ENCODE data around the gene TRAPPC6A. TPM values are rescaled to one million over a fixed set of nuclear protein-coding genes. Genes with fewer than 3 reads are reported as not detected.

Gene TRAPPC6A
- total RNA-seq, 1 donor from 2014 or later, result 33.8 TPM

DNA sequence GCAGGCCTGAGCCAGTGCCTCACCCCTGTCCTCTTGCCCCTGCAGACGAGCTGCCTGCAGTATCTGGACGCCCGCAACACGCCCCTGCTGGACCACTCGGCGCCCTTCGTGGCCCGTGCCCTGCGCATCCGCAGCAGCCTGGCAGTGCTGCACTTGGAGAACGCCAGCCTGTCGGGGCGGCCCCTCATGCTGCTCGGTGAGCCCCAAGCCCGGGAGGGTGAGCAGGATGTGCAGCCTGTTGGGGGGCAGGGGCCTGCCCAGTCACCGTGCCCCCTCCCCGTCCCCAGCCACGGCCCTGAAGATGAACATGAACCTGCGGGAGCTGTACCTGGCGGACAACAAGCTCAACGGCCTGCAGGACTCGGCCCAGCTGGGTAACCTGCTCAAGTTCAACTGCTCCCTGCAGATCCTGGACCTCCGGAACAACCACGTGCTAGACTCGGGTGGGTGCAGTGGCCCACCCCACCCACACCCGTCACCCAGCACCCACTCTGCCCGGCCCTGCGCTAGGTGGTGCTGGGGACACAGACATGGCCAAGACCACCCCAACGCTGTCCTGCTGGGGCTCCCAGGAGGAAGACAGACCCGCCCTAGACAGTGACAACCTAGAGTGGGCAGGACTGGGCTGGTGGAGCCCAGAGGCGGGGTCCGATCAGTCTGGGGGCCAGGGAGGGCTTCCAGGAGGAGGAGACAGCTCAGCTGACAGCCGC, 35.9 kb downstream of the TRAPPC6A start:
- DNase-seq (ENCODE audit: low read depth), result no peak
- no peaks in the 10 kb centered on the region for H3K27me3 ChIP-seq (ENCODE audit: control insufficient read depth, insufficient read depth, low read length)
- no peak overlapping the region for H3K4me3 ChIP-seq (ENCODE audit: low read depth, low read length)
- H3K36me3 ChIP-seq (ENCODE audit: control insufficient read depth, insufficient read depth, low read length), result peaks cover 3% of the 10 kb centered on the region
- TF ChIP-seq, protein P1, sequence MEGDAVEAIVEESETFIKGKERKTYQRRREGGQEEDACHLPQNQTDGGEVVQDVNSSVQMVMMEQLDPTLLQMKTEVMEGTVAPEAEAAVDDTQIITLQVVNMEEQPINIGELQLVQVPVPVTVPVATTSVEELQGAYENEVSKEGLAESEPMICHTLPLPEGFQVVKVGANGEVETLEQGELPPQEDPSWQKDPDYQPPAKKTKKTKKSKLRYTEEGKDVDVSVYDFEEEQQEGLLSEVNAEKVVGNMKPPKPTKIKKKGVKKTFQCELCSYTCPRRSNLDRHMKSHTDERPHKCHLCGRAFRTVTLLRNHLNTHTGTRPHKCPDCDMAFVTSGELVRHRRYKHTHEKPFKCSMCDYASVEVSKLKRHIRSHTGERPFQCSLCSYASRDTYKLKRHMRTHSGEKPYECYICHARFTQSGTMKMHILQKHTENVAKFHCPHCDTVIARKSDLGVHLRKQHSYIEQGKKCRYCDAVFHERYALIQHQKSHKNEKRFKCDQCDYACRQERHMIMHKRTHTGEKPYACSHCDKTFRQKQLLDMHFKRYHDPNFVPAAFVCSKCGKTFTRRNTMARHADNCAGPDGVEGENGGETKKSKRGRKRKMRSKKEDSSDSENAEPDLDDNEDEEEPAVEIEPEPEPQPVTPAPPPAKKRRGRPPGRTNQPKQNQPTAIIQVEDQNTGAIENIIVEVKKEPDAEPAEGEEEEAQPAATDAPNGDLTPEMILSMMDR (IDR thresholded peaks at IDR 0.05; ENCODE audit: insufficient read depth, low read length, poor library complexity, severe bottlenecking), result no peak

DNA sequence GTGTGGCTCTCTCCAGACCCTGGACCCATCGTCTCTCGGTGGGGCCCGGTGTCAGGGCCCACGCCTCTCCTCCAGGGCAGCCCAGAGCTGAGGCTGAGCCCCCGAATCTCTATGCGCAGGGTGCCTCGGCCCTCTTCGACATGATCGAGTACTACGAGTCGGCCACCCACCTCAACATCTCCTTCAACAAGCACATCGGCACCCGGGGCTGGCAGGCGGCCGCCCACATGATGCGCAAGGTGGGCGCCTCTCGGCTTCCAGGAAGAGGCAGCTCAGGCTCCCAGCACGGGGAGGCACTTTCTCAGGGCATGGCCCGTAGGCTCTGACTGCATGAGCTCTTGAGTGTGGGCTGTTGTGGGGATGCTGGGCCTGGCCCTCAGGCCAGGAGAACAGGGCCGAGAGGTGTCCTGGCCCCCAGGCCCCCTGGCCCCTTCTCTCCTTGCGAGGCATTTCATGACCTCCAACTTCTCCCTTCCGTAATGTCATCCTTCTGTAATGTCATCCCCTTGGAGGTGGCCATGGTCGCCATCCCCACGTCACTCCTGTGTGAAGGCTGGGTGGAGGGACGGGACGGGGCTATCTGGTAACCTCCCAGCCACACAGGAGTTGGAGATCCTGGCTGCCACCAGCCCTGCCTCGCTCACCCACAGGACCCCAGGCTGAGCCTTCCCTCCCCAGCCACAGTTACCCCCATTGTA, 36.7 kb downstream of the TRAPPC6A start:
- DNase-seq (ENCODE audit: low read depth), result no peak
- TF ChIP-seq, protein P1 (IDR thresholded peaks at IDR 0.05; ENCODE audit: insufficient read depth, low read length, poor library complexity, severe bottlenecking), result no peak
- Histone ChIP-seq H3K36me3 (ENCODE audit: control insufficient read depth, insufficient read depth, low read length) (peaks cover 3% of the 10 kb centered on the region), H3K4me3 (ENCODE audit: low read depth, low read length) (no peak overlapping the region), H3K27me3 (ENCODE audit: control insufficient read depth, insufficient read depth, low read length) (no peaks in the 10 kb centered on the region)

DNA sequence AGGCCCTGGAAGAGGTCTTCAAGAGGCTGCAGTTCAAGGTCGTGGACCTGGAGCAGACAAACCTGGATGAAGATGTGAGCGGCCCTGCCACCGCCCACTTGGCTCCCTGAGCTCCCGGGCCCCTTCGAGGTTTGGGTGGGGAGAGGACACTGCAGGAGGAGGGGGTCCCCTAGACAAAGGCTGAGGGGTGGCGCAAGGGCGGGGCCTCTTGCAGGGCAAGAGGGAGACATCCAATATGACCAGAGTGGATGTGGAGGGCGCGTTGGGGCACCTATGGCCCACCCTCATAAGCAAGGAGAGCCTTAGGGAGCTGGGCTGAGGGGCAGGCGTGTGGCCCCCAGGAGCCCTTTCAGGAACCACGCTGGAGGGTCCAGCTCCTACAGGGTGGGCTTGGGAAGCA, 37.5 kb downstream of the TRAPPC6A start:
- Histone ChIP-seq H3K27me3 (ENCODE audit: control insufficient read depth, insufficient read depth, low read length) (no peaks in the 10 kb centered on the region), H3K36me3 (ENCODE audit: control insufficient read depth, insufficient read depth, low read length) (peaks cover 3% of the 10 kb centered on the region), H3K4me3 (ENCODE audit: low read depth, low read length) (no peak overlapping the region)
- DNase-seq (ENCODE audit: low read depth), result no peak
- TF ChIP-seq, protein P1 (IDR thresholded peaks at IDR 0.05; ENCODE audit: insufficient read depth, low read length, poor library complexity, severe bottlenecking), result no peak

DNA sequence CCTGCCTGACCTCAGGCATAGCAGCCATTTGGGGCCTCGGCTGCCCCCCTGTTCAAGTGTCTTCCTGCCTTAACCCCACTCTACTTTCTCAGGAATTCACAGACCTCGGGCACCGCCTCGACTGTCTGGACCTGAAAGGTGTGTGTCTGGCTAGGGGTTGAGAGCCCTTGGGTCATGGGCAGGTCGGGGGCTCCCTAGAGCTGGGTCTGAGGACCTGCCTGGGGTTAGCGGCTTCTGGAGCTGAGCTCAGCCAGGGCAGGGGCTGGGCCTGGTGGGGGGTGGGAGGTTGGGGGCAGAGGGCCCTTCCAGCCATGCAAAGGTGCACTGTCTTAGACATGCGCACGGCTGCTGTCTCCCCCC, 37.9 kb downstream of the TRAPPC6A start:
- Histone ChIP-seq H3K4me3 (ENCODE audit: low read depth, low read length) (no peak overlapping the region), H3K27me3 (ENCODE audit: control insufficient read depth, insufficient read depth, low read length) (no peaks in the 10 kb centered on the region), H3K36me3 (ENCODE audit: control insufficient read depth, insufficient read depth, low read length) (peaks cover 3% of the 10 kb centered on the region)
- no peak for DNase-seq (ENCODE audit: low read depth)
- TF ChIP-seq, protein P1 (IDR thresholded peaks at IDR 0.05; ENCODE audit: insufficient read depth, low read length, poor library complexity, severe bottlenecking), result no peak

DNA sequence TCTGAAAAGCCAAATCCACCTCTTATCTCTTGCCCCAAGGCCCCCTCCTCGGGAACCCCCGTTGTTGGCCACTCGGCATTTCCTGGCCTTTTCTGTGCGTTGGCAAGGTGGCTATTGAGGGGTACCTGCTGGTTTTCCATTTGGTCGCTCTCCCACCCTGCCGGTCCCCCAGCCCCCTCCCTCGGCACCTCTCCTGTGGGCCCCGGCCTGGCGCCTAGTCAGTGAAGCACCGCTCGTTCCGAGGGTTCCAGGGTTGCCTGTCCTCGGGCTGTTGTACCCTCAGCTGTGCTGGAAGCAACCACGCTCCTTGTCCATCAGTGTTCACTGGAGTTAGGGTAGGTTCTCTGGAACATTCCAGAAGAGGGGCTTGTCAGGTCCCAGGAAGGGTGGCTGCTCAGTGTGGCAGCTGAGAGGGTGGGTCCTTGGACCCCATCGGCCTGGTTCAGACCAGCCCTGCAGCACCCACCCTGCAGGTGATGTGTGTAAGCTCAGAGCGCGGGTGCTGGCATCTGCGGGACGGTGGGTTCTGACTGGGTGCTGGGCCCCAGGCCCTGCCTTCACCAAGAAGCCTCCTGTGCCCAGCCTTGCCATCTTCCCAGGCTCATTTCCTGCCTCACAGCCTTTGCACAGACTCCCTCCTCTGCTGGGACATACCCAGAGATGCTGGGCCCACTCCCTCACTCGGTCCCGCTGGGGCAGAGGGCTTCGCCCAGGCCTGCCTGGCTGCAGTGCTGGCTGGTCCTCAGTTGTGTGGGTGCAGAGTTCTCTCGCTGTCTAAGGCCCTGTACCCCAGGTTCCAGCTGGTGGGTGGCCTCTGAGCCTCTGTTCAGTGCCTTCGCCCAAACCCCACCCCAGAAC, 38.5 kb downstream of the TRAPPC6A start:
- Histone ChIP-seq H3K4me3 (ENCODE audit: low read depth, low read length) (no peak overlapping the region), H3K36me3 (ENCODE audit: control insufficient read depth, insufficient read depth, low read length) (peaks cover 3% of the 10 kb centered on the region), H3K27me3 (ENCODE audit: control insufficient read depth, insufficient read depth, low read length) (no peaks in the 10 kb centered on the region)
- no peak for DNase-seq (ENCODE audit: low read depth)
- TF ChIP-seq, protein P1 (IDR thresholded peaks at IDR 0.05; ENCODE audit: insufficient read depth, low read length, poor library complexity, severe bottlenecking), result no peak

Data from kidney epithelial cell (primary cell).